ENCODE data around the gene GID8.
A peak's percentile ranks its signal among the peaks of the same experiment; 100 is the strongest.

Gene GID8

GRCh38 chr20:62938105-62938888, at the start of gene GID8:
Gene GID8, plus strand, starts transcription at chr20:62938147. Its CDS starts 3,356 bp downstream, at chr20:62941503.
- H3K79me2 ChIP-seq (ENCODE audit: control insufficient read depth, insufficient read depth, low read length, unreplicated experiment): peaks cover 91% of the 10 kb centered on the region
- peak within 1 kb of the TSS; percentile 92 for H3K4me3 ChIP-seq (ENCODE audit: low read depth, low read length)
- H3K36me3 ChIP-seq (ENCODE audit: insufficient read depth, low read length): peaks cover 25% of the 10 kb centered on the region

GRCh38 chr20:62888406-62888805, 49.5 kb upstream of the GID8 start:
- Histone ChIP-seq H3K79me2 (ENCODE audit: control insufficient read depth, insufficient read depth, low read length, unreplicated experiment) (no peaks in the 10 kb centered on the region), H3K36me3 (ENCODE audit: insufficient read depth, low read length) (peaks cover 28% of the 10 kb centered on the region; the same call in 1 of the 2 replicates), H2AFZ (ENCODE audit: low read length, unreplicated experiment) (no peak overlapping the region), H3K27me3 (ENCODE audit: insufficient read depth, low read length) (no peaks in the 10 kb centered on the region), H3K4me3 (ENCODE audit: low read depth, low read length) (no peak overlapping the region), H3K27ac (ENCODE audit: low read depth, low read length) (no peak overlapping the region), H3K4me1 (ENCODE audit: control insufficient read depth, insufficient read depth, low read length, unreplicated experiment) (peaks cover 15% of the 10 kb centered on the region)

More at GRCh38 chr20:62938105-62938888, at the start of gene GID8:
- H3K4me1 ChIP-seq (ENCODE audit: control insufficient read depth, insufficient read depth, low read length, unreplicated experiment): peaks cover 22% of the 10 kb centered on the region
- peak within 1 kb of the TSS; percentile 84 for H2AFZ ChIP-seq (ENCODE audit: low read length, unreplicated experiment)
- no peaks in the 10 kb centered on the region for H3K27me3 ChIP-seq (ENCODE audit: insufficient read depth, low read length)
- peak within 1 kb of the TSS; percentile 84 for H3K27ac ChIP-seq (ENCODE audit: low read depth, low read length)

GRCh38 chr20:62888910-62889309, 49.0 kb upstream of the GID8 start:
- Histone ChIP-seq H2AFZ (ENCODE audit: low read length, unreplicated experiment) (no peak overlapping the region), H3K4me3 (ENCODE audit: low read depth, low read length) (no peak overlapping the region), H3K27me3 (ENCODE audit: insufficient read depth, low read length) (no peaks in the 10 kb centered on the region), H3K4me1 (ENCODE audit: control insufficient read depth, insufficient read depth, low read length, unreplicated experiment) (peaks cover 15% of the 10 kb centered on the region), H3K36me3 (ENCODE audit: insufficient read depth, low read length) (peaks cover 31% of the 10 kb centered on the region; the same call in 1 of the 2 replicates), H3K27ac (ENCODE audit: low read depth, low read length) (no peak overlapping the region), H3K79me2 (ENCODE audit: control insufficient read depth, insufficient read depth, low read length, unreplicated experiment) (no peaks in the 10 kb centered on the region)

- H2AFZ ChIP-seq (ENCODE audit: low read length, unreplicated experiment): no peak overlapping the region
- peaks cover 15% of the 10 kb centered on the region for H3K4me1 ChIP-seq (ENCODE audit: control insufficient read depth, insufficient read depth, low read length, unreplicated experiment)
- no peaks in the 10 kb centered on the region for H3K79me2 ChIP-seq (ENCODE audit: control insufficient read depth, insufficient read depth, low read length, unreplicated experiment)
- peaks cover 36% of the 10 kb centered on the region; the same call in 1 of the 2 replicates for H3K36me3 ChIP-seq (ENCODE audit: insufficient read depth, low read length)
- no peak overlapping the region for H3K27ac ChIP-seq (ENCODE audit: low read depth, low read length)
- no peak overlapping the region for H3K4me3 ChIP-seq (ENCODE audit: low read depth, low read length)
- no peaks in the 10 kb centered on the region for H3K27me3 ChIP-seq (ENCODE audit: insufficient read depth, low read length)
Observed at GRCh38 chr20:62889411-62889810, 48.5 kb upstream of the GID8 start.

GRCh38 chr20:62889871-62890270, 48.1 kb upstream of the GID8 start:
- Histone ChIP-seq H3K79me2 (ENCODE audit: control insufficient read depth, insufficient read depth, low read length, unreplicated experiment) (no peaks in the 10 kb centered on the region), H3K27me3 (ENCODE audit: insufficient read depth, low read length) (no peaks in the 10 kb centered on the region), H3K4me1 (ENCODE audit: control insufficient read depth, insufficient read depth, low read length, unreplicated experiment) (peaks cover 15% of the 10 kb centered on the region), H3K4me3 (ENCODE audit: low read depth, low read length) (no peak overlapping the region), H3K27ac (ENCODE audit: low read depth, low read length) (no peak overlapping the region), H3K36me3 (ENCODE audit: insufficient read depth, low read length) (peaks cover 40% of the 10 kb centered on the region; the same call in 1 of the 2 replicates), H2AFZ (ENCODE audit: low read length, unreplicated experiment) (no peak overlapping the region)

GRCh38 chr20:62890444-62890843, 47.5 kb upstream of the GID8 start:
- H3K4me3 ChIP-seq (ENCODE audit: low read depth, low read length): no peak overlapping the region
- peaks cover 15% of the 10 kb centered on the region for H3K4me1 ChIP-seq (ENCODE audit: control insufficient read depth, insufficient read depth, low read length, unreplicated experiment)

GRCh38 chr20:62891111-62891510, 46.8 kb upstream of the GID8 start:
- no peaks in the 10 kb centered on the region for H3K27me3 ChIP-seq (ENCODE audit: insufficient read depth, low read length)
- peaks cover 41% of the 10 kb centered on the region; the same call in 1 of the 2 replicates for H3K36me3 ChIP-seq (ENCODE audit: insufficient read depth, low read length)
- no peak overlapping the region for H3K27ac ChIP-seq (ENCODE audit: low read depth, low read length)
- H3K4me3 ChIP-seq (ENCODE audit: low read depth, low read length): no peak overlapping the region
- H3K79me2 ChIP-seq (ENCODE audit: control insufficient read depth, insufficient read depth, low read length, unreplicated experiment): no peaks in the 10 kb centered on the region
- peaks cover 15% of the 10 kb centered on the region for H3K4me1 ChIP-seq (ENCODE audit: control insufficient read depth, insufficient read depth, low read length, unreplicated experiment)
- no peak overlapping the region for H2AFZ ChIP-seq (ENCODE audit: low read length, unreplicated experiment)

More at GRCh38 chr20:62890444-62890843, 47.5 kb upstream of the GID8 start:
- Histone ChIP-seq H2AFZ (ENCODE audit: low read length, unreplicated experiment) (no peak overlapping the region), H3K79me2 (ENCODE audit: control insufficient read depth, insufficient read depth, low read length, unreplicated experiment) (no peaks in the 10 kb centered on the region), H3K36me3 (ENCODE audit: insufficient read depth, low read length) (peaks cover 41% of the 10 kb centered on the region; the same call in 1 of the 2 replicates), H3K27ac (ENCODE audit: low read depth, low read length) (no peak overlapping the region), H3K27me3 (ENCODE audit: insufficient read depth, low read length) (no peaks in the 10 kb centered on the region)

- Histone ChIP-seq H3K4me1 (ENCODE audit: control insufficient read depth, insufficient read depth, low read length, unreplicated experiment) (peaks cover 10% of the 10 kb centered on the region), H3K4me3 (ENCODE audit: low read depth, low read length) (no peak overlapping the region), H3K79me2 (ENCODE audit: control insufficient read depth, insufficient read depth, low read length, unreplicated experiment) (no peaks in the 10 kb centered on the region), H3K36me3 (ENCODE audit: insufficient read depth, low read length) (peaks cover 41% of the 10 kb centered on the region; the same call in 1 of the 2 replicates), H3K27ac (ENCODE audit: low read depth, low read length) (no peak overlapping the region), H2AFZ (ENCODE audit: low read length, unreplicated experiment) (no peak overlapping the region), H3K27me3 (ENCODE audit: insufficient read depth, low read length) (no peaks in the 10 kb centered on the region)
Observed at GRCh38 chr20:62892348-62893304, 45.3 kb upstream of the GID8 start.

GRCh38 chr20:62893700-62894099, 44.2 kb upstream of the GID8 start:
- H3K36me3 ChIP-seq (ENCODE audit: insufficient read depth, low read length): peaks cover 41% of the 10 kb centered on the region; the same call in 1 of the 2 replicates
- H3K4me1 ChIP-seq (ENCODE audit: control insufficient read depth, insufficient read depth, low read length, unreplicated experiment): no peaks in the 10 kb centered on the region

GRCh38 chr20:62894261-62894660, 43.7 kb upstream of the GID8 start:
- Histone ChIP-seq H3K4me1 (ENCODE audit: control insufficient read depth, insufficient read depth, low read length, unreplicated experiment) (no peaks in the 10 kb centered on the region), H3K27ac (ENCODE audit: low read depth, low read length) (no peak overlapping the region), H3K27me3 (ENCODE audit: insufficient read depth, low read length) (no peaks in the 10 kb centered on the region), H2AFZ (ENCODE audit: low read length, unreplicated experiment) (no peak overlapping the region), H3K79me2 (ENCODE audit: control insufficient read depth, insufficient read depth, low read length, unreplicated experiment) (no peaks in the 10 kb centered on the region), H3K4me3 (ENCODE audit: low read depth, low read length) (no peak overlapping the region), H3K36me3 (ENCODE audit: insufficient read depth, low read length) (peaks cover 41% of the 10 kb centered on the region; the same call in 1 of the 2 replicates)

More at GRCh38 chr20:62893700-62894099, 44.2 kb upstream of the GID8 start:
- no peak overlapping the region for H3K4me3 ChIP-seq (ENCODE audit: low read depth, low read length)
- H2AFZ ChIP-seq (ENCODE audit: low read length, unreplicated experiment): no peak overlapping the region
- no peak overlapping the region for H3K27ac ChIP-seq (ENCODE audit: low read depth, low read length)
- no peaks in the 10 kb centered on the region for H3K79me2 ChIP-seq (ENCODE audit: control insufficient read depth, insufficient read depth, low read length, unreplicated experiment)
- no peaks in the 10 kb centered on the region for H3K27me3 ChIP-seq (ENCODE audit: insufficient read depth, low read length)

All from ACC112 (cell line).